H1 (cell line): Measurements from ENCODE around the gene RNF41. TPM values are rescaled to one million over a fixed set of nuclear protein-coding genes. Genes with fewer than 3 reads are reported as not detected.

ENCODE experiments used
- CTCF ChIA-PET: fragments of 300-600 bp; sonication (Branson Sonifier 250); formaldehyde crosslinking; loops from one replicate; lab custom pipeline; 2021; ENCODE audit not compliant: partially characterized antibody; lab: Charles Lee
- POLR2A ChIA-PET: fragments of 300-600 bp; sonication (Branson Sonifier 250); formaldehyde crosslinking; loops from one replicate; lab custom pipeline; 2021; ENCODE audit warnings: inconsistent platforms; ENCODE audit not compliant: partially characterized antibody; lab: Charles Lee
- DNase-seq, 2 experiments: peaks; one replicate each; pipeline versions ENCODE4 v3.0.0 to v3.0.0-alpha.2; 2010 to 2022; ENCODE audit warnings: low spot score in 2 of 2, low read depth in 1 of 2, mixed read lengths in 1 of 2
- FAIRE-seq: peaks from 2 replicates; lab custom pipeline; 2011; peaks lifted over from hg19 to GRCh38; lab: Jason Lieb, UNC
- H2AFZ ChIP-seq: 2 replicates; pipeline ENCODE4 v1.8.1; 2012; ENCODE audit warnings: low read length, inconsistent platforms
- H2AK5ac ChIP-seq: 2 replicates; pipeline ENCODE4 v1.6.1; 2013; ENCODE audit warnings: low read depth, low read length
- H2BK120ac ChIP-seq: replicated peaks from 2 replicates; pipeline ENCODE3; 2013; ENCODE audit warnings: low read depth, low read length, inconsistent platforms
- H2BK12ac ChIP-seq: 2 replicates; pipeline ENCODE4 v1.6.1; 2013; ENCODE audit warnings: low read depth, low read length
- H2BK15ac ChIP-seq: 2 replicates; pipeline ENCODE4 v1.6.1; 2013; ENCODE audit warnings: low read length
- H2BK20ac ChIP-seq: 2 replicates; pipeline ENCODE4 v1.6.1; 2013; ENCODE audit warnings: low read length
- H2BK5ac ChIP-seq: 2 replicates; pipeline ENCODE4 v1.6.1; 2013; ENCODE audit warnings: low read depth, low read length
- H3K14ac ChIP-seq: 2 replicates; pipeline ENCODE4 v1.6.1; 2013; ENCODE audit warnings: inconsistent platforms; ENCODE audit not compliant: insufficient read length
- H3K18ac ChIP-seq: 2 replicates; pipeline ENCODE4 v1.6.1; 2013; ENCODE audit warnings: low read length; ENCODE audit errors: extremely low read depth
- H3K23ac ChIP-seq: 2 replicates; pipeline ENCODE4 v1.6.1; 2013; ENCODE audit warnings: inconsistent platforms; ENCODE audit not compliant: insufficient read length
- H3K23me2 ChIP-seq: 2 replicates; pipeline ENCODE4 v1.6.1; 2013; ENCODE audit warnings: low read depth, low read length
- H3K27ac ChIP-seq: 2 replicates; pipeline ENCODE4 v1.6.1; 2011; ENCODE audit warnings: low read depth, low read length, inconsistent platforms
- H3K27me3 ChIP-seq, 4 experiments: replicated peaks in 1 of 4; 1 replicate in 1 of 4; 2 replicates in 3 of 4; pipeline versions ENCODE4 v1.6.1 to v1.8.1; 2011 to 2013; ENCODE audit warnings: low read length in 3 of 4, mild to moderate bottlenecking in 3 of 4, inconsistent platforms in 2 of 4, mixed read lengths in 2 of 4, moderate library complexity in 1 of 4; ENCODE audit not compliant: control insufficient read depth in 3 of 4, insufficient read depth in 3 of 4; ENCODE audit errors: extremely low read depth in 1 of 4
- H3K36me3 ChIP-seq, 4 experiments: 2 replicates each; pipeline versions ENCODE4 v1.6.1 to v1.8.1; 2011 to 2013; ENCODE audit warnings: mild to moderate bottlenecking in 4 of 4, low read length in 3 of 4, moderate library complexity in 2 of 4, control low read depth in 1 of 4, inconsistent platforms in 1 of 4; ENCODE audit not compliant: insufficient read depth in 4 of 4, control insufficient read depth in 2 of 4
- H3K4ac ChIP-seq: replicated peaks from 2 replicates; pipeline ENCODE3; 2013; ENCODE audit warnings: low read length, low read depth, mixed read lengths, inconsistent platforms; ENCODE audit not compliant: insufficient read length
- H3K4me1 ChIP-seq, 4 experiments: replicated peaks in 1 of 4; 1 replicate in 1 of 4; 2 replicates in 3 of 4; pipeline versions ENCODE4 v1.6.1 to v1.8.1; 2011 to 2013; ENCODE audit warnings: low read length in 3 of 4, inconsistent platforms in 2 of 4, mixed read lengths in 1 of 4; ENCODE audit not compliant: insufficient read depth in 4 of 4, control insufficient read depth in 3 of 4
- H3K4me2 ChIP-seq, 2 experiments: 2 replicates each; pipeline versions ENCODE4 v1.6.1 to v1.8.1; 2011 to 2013; ENCODE audit warnings: low read depth in 2 of 2, low read length in 2 of 2, control low read depth in 1 of 2, inconsistent platforms in 1 of 2, mild to moderate bottlenecking in 1 of 2; ENCODE audit not compliant: insufficient read depth in 1 of 2
- H3K4me3 ChIP-seq, 4 experiments: fragments of 200-600, 300-600 bp in 1 of 4; sonication (generic), shearing (Covaris generic), sonication (Bioruptor Twin) in 1 of 4; 2 replicates each; pipeline versions ENCODE4 v1.5.1 to v1.8.1; 2011 to 2016; ENCODE audit warnings: low read length in 4 of 4, low read depth in 3 of 4, control low read depth in 2 of 4, inconsistent platforms in 2 of 4, mild to moderate bottlenecking in 2 of 4, mixed read lengths in 1 of 4, moderate library complexity in 1 of 4; ENCODE audit not compliant: insufficient read depth in 2 of 4; ENCODE audit errors: extremely low read depth in 1 of 4
- H3K56ac ChIP-seq: replicated peaks from 2 replicates; pipeline ENCODE3; 2013; ENCODE audit warnings: low read depth, mild to moderate bottlenecking, mixed read lengths, low read length, inconsistent platforms; ENCODE audit not compliant: insufficient read length
- H3K79me1 ChIP-seq: 2 replicates; pipeline ENCODE4 v1.6.1; 2013; ENCODE audit warnings: low read depth, low read length, control low read depth
- H3K79me2 ChIP-seq, 2 experiments: 2 replicates each; pipeline versions ENCODE4 v1.6.1 to v1.8.1; 2012 to 2013; ENCODE audit warnings: low read length in 2 of 2, mild to moderate bottlenecking in 2 of 2, inconsistent platforms in 1 of 2; ENCODE audit not compliant: insufficient read depth in 2 of 2, control insufficient read depth in 1 of 2
- H3K9ac ChIP-seq, 4 experiments: replicated peaks in 1 of 4; 1 replicate in 1 of 4; 2 replicates in 3 of 4; pipeline versions ENCODE4 v1.6.1 to v1.8.1; 2011 to 2013; ENCODE audit warnings: low read depth in 3 of 4, low read length in 3 of 4, control low read depth in 2 of 4, mild to moderate bottlenecking in 2 of 4, moderate library complexity in 2 of 4, inconsistent platforms in 1 of 4; ENCODE audit errors: extremely low read depth in 1 of 4
- H3K9me3 ChIP-seq, 2 experiments: 2 replicates each; pipeline versions ENCODE4 v1.6.1 to v1.8.1; 2012 to 2013; ENCODE audit warnings: mild to moderate bottlenecking in 2 of 2, moderate library complexity in 2 of 2, control low read depth in 1 of 2, inconsistent platforms in 1 of 2, low read depth in 1 of 2, low read length in 1 of 2, mixed read lengths in 1 of 2; ENCODE audit not compliant: insufficient read depth in 2 of 2
- H4K20me1 ChIP-seq, 2 experiments: replicated peaks in 1 of 2; 2 replicates each; pipeline versions ENCODE3 to v1.8.1; 2011 to 2013; ENCODE audit warnings: inconsistent platforms in 2 of 2, low read length in 2 of 2, mild to moderate bottlenecking in 1 of 2; ENCODE audit not compliant: insufficient read depth in 2 of 2, control insufficient read depth in 1 of 2
- H4K5ac ChIP-seq: 2 replicates; pipeline ENCODE4 v1.6.1; 2013; ENCODE audit warnings: low read length, low read depth, mixed read lengths, inconsistent platforms; ENCODE audit not compliant: insufficient read length
- H4K8ac ChIP-seq: 2 replicates; pipeline ENCODE4 v1.8.0; 2013; ENCODE audit warnings: mild to moderate bottlenecking, moderate library complexity, low read length, inconsistent platforms; ENCODE audit not compliant: insufficient read depth; ENCODE audit errors: extremely low read depth
- H4K91ac ChIP-seq: replicated peaks from 2 replicates; pipeline ENCODE3; 2013; ENCODE audit warnings: low read length, mixed read lengths, inconsistent platforms; ENCODE audit not compliant: insufficient read length
- BCL11A ChIP-seq, 2 experiments: IDR thresholded peaks; one replicate each; pipeline ENCODE4 v1.6.1; 2011; ENCODE audit warnings: low read depth in 2 of 2, low read length in 2 of 2, mild to moderate bottlenecking in 2 of 2
- HDAC2 ChIP-seq, 2 experiments: fragments of 300-600 bp in 1 of 2; sonication (generic) in 1 of 2; IDR thresholded peaks; 2 replicates each; pipeline ENCODE4 v1.6.1; 2011 to 2012; ENCODE audit warnings: low read depth in 2 of 2, low read length in 2 of 2, mild to moderate bottlenecking in 2 of 2, moderate library complexity in 2 of 2, borderline replicate concordance in 1 of 2, inconsistent platforms in 1 of 2
- JUN ChIP-seq: IDR thresholded peaks from 2 replicates; pipeline ENCODE4 v1.6.1; 2011; ENCODE audit warnings: low read depth, mild to moderate bottlenecking, improper control_type of control experiment, low read length
- KDM1A ChIP-seq: fragments of 200-600, 300-600 bp; sonication (generic); IDR thresholded peaks from 2 replicates; pipeline ENCODE4 v1.7.1; 2016; ENCODE audit warnings: mild to moderate bottlenecking, low read length, borderline replicate concordance
- KDM4A ChIP-seq: IDR thresholded peaks from one replicate; pipeline ENCODE4 v1.7.1; 2012; ENCODE audit warnings: low read depth, mild to moderate bottlenecking, moderate library complexity, low read length, inconsistent platforms; ENCODE audit not compliant: severe bottlenecking
- KDM5A ChIP-seq: fragments of 200-600 bp; IDR thresholded peaks from 2 replicates; pipeline ENCODE4 v1.7.1; 2012; ENCODE audit warnings: mild to moderate bottlenecking, low read length, inconsistent platforms, mixed read lengths
- SAP30 ChIP-seq: fragments of 300-600 bp; sonication (generic); IDR thresholded peaks from 2 replicates; pipeline ENCODE4 v1.7.1; 2012; ENCODE audit warnings: low read length, moderate library complexity, mild to moderate bottlenecking, inconsistent platforms; ENCODE audit not compliant: insufficient read depth, insufficient replicate concordance
- SIN3A ChIP-seq, 2 experiments: IDR thresholded peaks in 1 of 2; conservative IDR thresholded peaks in 1 of 2; 2 replicates each; pipeline ENCODE4 v1.6.1; 2011 to 2012; ENCODE audit warnings: low read length in 2 of 2, improper control_type of control experiment in 1 of 2, low read depth in 1 of 2, mild to moderate bottlenecking in 1 of 2
- SRF ChIP-seq: IDR thresholded peaks from 2 replicates; pipeline ENCODE4 v1.6.1; 2011; ENCODE audit warnings: mild to moderate bottlenecking, low read depth, low read length, moderate library complexity
- TCF12 ChIP-seq: IDR thresholded peaks from 2 replicates; pipeline ENCODE4 v1.6.1; 2011; ENCODE audit warnings: low read depth, mild to moderate bottlenecking, low read length
- WGBS, 2 experiments: shearing (Covaris generic) in 1 of 2; methylation state at CpG; one replicate each; pipeline versions ENCODE4 v1.1.6 to v1.1.7; 2013 to 2015; ENCODE audit warnings: low lambda C conversion rate in 2 of 2, mixed read lengths in 2 of 2, inconsistent platforms in 1 of 2, low coverage in 1 of 2, missing lambda C conversion rate in 1 of 2; ENCODE audit not compliant: insufficient replicate concordance in 2 of 2, insufficient coverage in 1 of 2, insufficient read length in 1 of 2; ENCODE audit errors: extremely low coverage in 1 of 2, missing lambda C conversion rate in 1 of 2; 5-methylcytosine and 5-hydroxymethylcytosine counted together
- polyA plus RNA-seq, 7 experiments: library from polyadenylated mRNA; depleted of rRNA in 3 of 7; stranded (reverse) in 5 of 7; unstranded in 2 of 7; fragments of >200 nt in 5 of 7; fragments of 200-250 nt in 2 of 7; gene quantifications; 1 replicate in 5 of 7; 2 replicates in 1 of 7; 4 replicates in 1 of 7; pipeline versions ENCODE4 v1.2.1 to v1.2.3, GENCODE V29; 2011 to 2013; ENCODE audit warnings: missing spikeins in 2 of 7, mixed read lengths in 2 of 7
- total RNA-seq: library from RNA; stranded (reverse); fragmentation: NEBNext Ultra II Directional; extraction: Animal tissue kit (Norgen Biotek cat#: 25700); gene quantifications from 2 replicates; pipeline ENCODE4 v1.2.1, GENCODE V29; 2021
- TF ChIP-seq, protein P1 (sequence below): IDR thresholded peaks from 2 replicates; pipeline ENCODE4 v1.6.1; 2012; ENCODE audit warnings: inconsistent platforms

RNF41 gene
- total and polyA plus RNA-seq, 2 of the 8 experiments (the other 6 are each of a cell fraction or from before 2014, with no cell fraction given) = 55.5 to 98.6 TPM

DNA sequence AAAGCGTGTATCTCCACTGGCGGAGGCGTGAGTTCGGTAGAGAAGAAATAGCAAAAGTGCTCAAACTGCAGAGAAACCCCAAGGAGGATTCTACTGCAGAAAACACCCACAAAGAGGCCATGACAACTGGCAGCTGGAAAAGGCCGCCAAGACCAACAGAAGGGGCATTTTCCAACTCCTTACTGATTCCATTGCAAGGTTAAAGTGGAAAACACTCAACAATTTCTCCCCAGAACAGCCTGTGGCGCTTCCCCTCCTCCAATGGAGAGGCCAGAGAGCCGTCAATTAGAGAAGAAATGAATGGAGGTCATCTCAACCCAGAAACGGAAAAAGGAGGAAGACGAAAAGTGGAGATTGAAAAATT, 37.1 kb upstream of the RNF41 start:
- H3K23ac ChIP-seq = no peak overlapping the region
- peak overlapping the region; percentile 73 to 83 for H3K4me2 ChIP-seq
- peak overlapping the region; percentile 90 for H2BK5ac ChIP-seq
- peak overlapping the region; percentile 60 to 86 (median 68) for H3K4me3 ChIP-seq
- 35% methylated on average over 9 of the region's 9 CpGs; no CpG with 5 or more reads in 1 of the 2 experiments for WGBS, 2 experiments
- no peak overlapping the region for H2BK12ac ChIP-seq
- H2AK5ac ChIP-seq = no peak overlapping the region
- ChIA-PET POLR2A (interaction anchor here (0.6 to 3.8 kb wide), 23 partner anchors 8 to 818 kb away, joined by 3 to 41 read pairs (median 5); partner anchors contain the start of genes CNPY2, COQ10A, CS and ERBB3), CTCF (interaction anchor here (0.6 to 6.4 kb wide), 22 partner anchors 8 to 300 kb away, joined by 3 to 47 read pairs (median 6); partner anchors contain the start of genes COQ10A, RNF41 and SMARCC2)
- no peak overlapping the region for H2BK120ac ChIP-seq
- no peak overlapping the region for H3K27ac ChIP-seq
- no peak overlapping the region for H3K14ac ChIP-seq
- DNase-seq (no peak), FAIRE-seq (no peak)
- H3K56ac ChIP-seq = peak overlapping the region; percentile 27
- H2BK15ac ChIP-seq = no peak overlapping the region
- H3K27me3 ChIP-seq = no peaks in the 10 kb centered on the region
- H3K9me3 ChIP-seq = no peaks in the 10 kb centered on the region
- peak overlapping the region; percentile 89 for H2AFZ ChIP-seq
- TF ChIP-seq SRF = no peak
- TF ChIP-seq HDAC2 (IDR thresholded peaks at IDR 0.05; ENCODE audit: borderline replicate concordance in 1 of 2, low read depth in 2 of 2, low read length in 2 of 2) = no peak; a peak in 1 of 4 replicates
- TF ChIP-seq TCF12 = no peak
- no peak for TF ChIP-seq KDM1A
- TF ChIP-seq BCL11A (IDR thresholded peaks at IDR 0.05; ENCODE audit: low read depth in 2 of 2, low read length in 2 of 2) = no peak
- no peak for TF ChIP-seq KDM5A
- no peak for TF ChIP-seq KDM4A
- no peak for TF ChIP-seq JUN
- TF ChIP-seq, protein P1, sequence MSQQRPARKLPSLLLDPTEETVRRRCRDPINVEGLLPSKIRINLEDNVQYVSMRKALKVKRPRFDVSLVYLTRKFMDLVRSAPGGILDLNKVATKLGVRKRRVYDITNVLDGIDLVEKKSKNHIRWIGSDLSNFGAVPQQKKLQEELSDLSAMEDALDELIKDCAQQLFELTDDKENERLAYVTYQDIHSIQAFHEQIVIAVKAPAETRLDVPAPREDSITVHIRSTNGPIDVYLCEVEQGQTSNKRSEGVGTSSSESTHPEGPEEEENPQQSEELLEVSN = no peak
- peak; percentile 8 for TF ChIP-seq SAP30
- 0 out of 4 replicates have a peak, but pooled peaks of 1 of the 2 experiments have one; percentile 9 for TF ChIP-seq SIN3A (conservative IDR thresholded peaks at IDR 0.05 in 1 of 2, IDR thresholded peaks at IDR 0.05 in 1 of 2; ENCODE audit: low read depth in 1 of 2, low read length in 2 of 2)
- peaks cover 8 to 26% (median 11%) of the 10 kb centered on the region in 4 experiments; a peak in 7 of 8 replicates for H3K36me3 ChIP-seq
- peak overlapping the region; percentile 48; the same call in 1 of the 2 replicates for H3K18ac ChIP-seq
- no peak overlapping the region for H3K4ac ChIP-seq
- H3K4me1 ChIP-seq = peaks cover 8 to 17% (median 13%) of the 10 kb centered on the region in 4 experiments
- no peak overlapping the region for H4K8ac ChIP-seq
- peaks cover 0 to 8% of the 10 kb centered on the region in 2 experiments; a peak in 1 of 4 replicates for H3K79me2 ChIP-seq
- H4K20me1 ChIP-seq = peaks cover 5 to 6% of the 10 kb centered on the region in 2 experiments
- H4K5ac ChIP-seq = no peak overlapping the region
- H4K91ac ChIP-seq = no peak overlapping the region
- peak overlapping the region in 2 of 4 experiments; percentile 60 to 64; a peak in 4 of 7 replicates for H3K9ac ChIP-seq
- peaks cover 7% of the 10 kb centered on the region for H3K79me1 ChIP-seq
- peaks cover 11% of the 10 kb centered on the region; the same call in 1 of the 2 replicates for H3K23me2 ChIP-seq
- no peak overlapping the region for H2BK20ac ChIP-seq
